Left lung (tissue), 10 donors: Measurements from ENCODE around the gene TET2. TPM values are rescaled to one million over a fixed set of nuclear protein-coding genes. Genes with fewer than 3 reads are reported as not detected.

Experiments used
- ATAC-seq: fragments of 200-7000 bp; cut with Tn5 transposase; one replicate; pipeline ENCODE4 v1.9.1; 2020; ENCODE audit warnings: moderate library complexity
- DNase-seq, 4 donors: peaks; one replicate each; pipeline ENCODE4 v3.0.0-alpha.2; 2013 to 2020
- H3K27ac ChIP-seq, 2 donors: fragments of 200-600 bp; sonication (generic) in 1 of 2; one replicate each; pipeline versions ENCODE4 v1.5.0 to v1.8.0; 2020 to 2021
- H3K27me3 ChIP-seq, 2 donors: fragments of 200-600 bp; sonication (generic) in 1 of 2; one replicate each; pipeline versions ENCODE4 v1.5.0 to v1.8.0; 2020 to 2021
- H3K36me3 ChIP-seq, 2 donors: fragments of 200-600 bp; sonication (generic) in 1 of 2; one replicate each; pipeline versions ENCODE4 v1.5.0 to v1.8.0; 2020 to 2021
- H3K4me1 ChIP-seq, 2 donors: fragments of 200-600 bp; one replicate each; pipeline ENCODE4 v1.8.0; 2021
- H3K4me3 ChIP-seq, 2 donors: fragments of 200-600 bp; sonication (generic) in 1 of 2; one replicate each; pipeline versions ENCODE4 v1.5.0 to v1.8.0; 2020 to 2021; ENCODE audit warnings: mild to moderate bottlenecking in 1 of 2
- H3K9me3 ChIP-seq, 2 donors: fragments of 200-600 bp; sonication (generic) in 1 of 2; one replicate each; pipeline versions ENCODE4 v1.5.0 to v1.8.0; 2020 to 2021
- CTCF ChIP-seq, 2 donors: fragments of 200-600 bp; sonication (generic) in 1 of 2; IDR thresholded peaks; one replicate each; pipeline versions ENCODE4 v1.5.0 to v1.8.0; 2021; ENCODE audit warnings: antibody characterized with exemption in 2 of 2
- intact Hi-C, 2 donors: fragments of 100-400 bp; cut with DNase I; formaldehyde crosslinking; loops; one replicate each; pipeline versions ENCODE4 v1.11.2 to v1.14.2; 2022
- polyA plus RNA-seq, 6 donors: library from polyadenylated mRNA; unstranded; fragments of 120-200 nt; gene quantifications; one replicate each; pipeline ENCODE4 v1.2.1, GENCODE V29; 2013; ENCODE audit not compliant: insufficient read length in 6 of 6
- total RNA-seq, 2 donors: library from RNA; stranded (reverse); fragmentation: NEBNext Ultra II Directional; extraction: Animal tissue kit (Norgen Biotek cat#: 25700); gene quantifications; one replicate each; pipeline ENCODE4 v1.2.1, GENCODE V29; 2021
- donor health status: DM: no; HTN: yes; CAD: no.
- donor health status: DM: no; HTN: no; CAD: no.

Gene TET2
- total and polyA plus RNA-seq, 8 donors: 19.1 to 48.4 (median 41.5) TPM

GRCh38 chr4:105198541-105198940, 51.9 kb downstream of the TET2 start:
- DNase-seq (no peak), ATAC-seq (no peak)
- H3K27ac ChIP-seq: no peak overlapping the region
- no peaks in the 10 kb centered on the region for H3K27me3 ChIP-seq
- no peaks in the 10 kb centered on the region for H3K36me3 ChIP-seq
- no peak for TF ChIP-seq CTCF (IDR thresholded peaks at IDR 0.05)
- H3K4me1 ChIP-seq: peaks cover 15 to 44% of the 10 kb centered on the region in 2 donors
- H3K4me3 ChIP-seq: no peak overlapping the region
- intact Hi-C loops: no loop called here
- H3K9me3 ChIP-seq: no peaks in the 10 kb centered on the region

DNA sequence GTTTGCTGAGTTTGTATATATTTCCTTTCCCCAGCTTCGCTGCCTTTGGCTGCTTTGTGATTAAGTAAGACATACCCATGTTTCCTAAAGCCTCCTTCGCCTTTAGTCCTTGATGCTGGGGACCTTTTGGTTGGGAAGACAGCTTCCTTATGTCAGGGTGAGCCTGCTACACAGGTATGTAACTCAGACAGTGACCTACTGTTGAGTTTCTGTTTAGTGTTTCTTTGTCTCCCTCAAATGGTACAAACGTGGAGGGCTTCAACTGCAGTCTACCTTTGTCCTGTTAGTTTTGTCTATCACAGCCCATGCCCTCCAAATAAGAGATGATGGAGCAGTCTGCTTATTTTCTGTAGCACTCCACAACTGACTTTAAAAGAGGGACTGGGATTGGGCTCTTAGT, 59.5 kb downstream of the TET2 start:
- H3K27ac ChIP-seq: no peak overlapping the region
- no peaks in the 10 kb centered on the region for H3K4me1 ChIP-seq
- H3K27me3 ChIP-seq: no peaks in the 10 kb centered on the region
- intact Hi-C loops: no loop called here
- no peak for DNase-seq
- no peak for ATAC-seq
- H3K36me3 ChIP-seq: no peaks in the 10 kb centered on the region
- H3K4me3 ChIP-seq: no peak overlapping the region
- H3K9me3 ChIP-seq: no peaks in the 10 kb centered on the region
- TF ChIP-seq CTCF (IDR thresholded peaks at IDR 0.05): no peak

DNA sequence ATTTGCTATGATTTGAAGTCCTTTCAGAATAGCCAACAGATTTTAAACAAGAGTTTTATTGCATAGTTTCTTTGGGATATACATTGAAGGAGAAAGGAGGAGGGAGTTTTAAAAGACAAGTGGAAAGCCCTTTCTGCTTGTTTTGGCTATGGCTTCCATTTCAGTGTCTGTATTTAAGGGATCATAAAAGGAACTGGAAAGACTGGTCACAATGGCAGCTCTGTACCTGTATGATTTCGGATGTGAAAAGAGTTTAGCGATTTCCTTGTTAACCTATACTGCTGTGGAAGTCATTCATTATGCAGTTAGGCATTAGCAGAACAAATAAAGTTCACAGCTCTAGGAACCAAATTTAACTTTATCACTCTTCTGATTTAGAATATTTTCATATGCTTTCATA, 60.7 kb downstream of the TET2 start:
- DNase-seq (no peak), ATAC-seq (no peak)
- no peaks in the 10 kb centered on the region for H3K36me3 ChIP-seq
- H3K4me1 ChIP-seq: no peaks in the 10 kb centered on the region
- H3K27ac ChIP-seq: no peak overlapping the region
- intact Hi-C loops: no loop called here
- H3K27me3 ChIP-seq: no peaks in the 10 kb centered on the region
- H3K4me3 ChIP-seq: no peak overlapping the region
- H3K9me3 ChIP-seq: no peaks in the 10 kb centered on the region
- no peak for TF ChIP-seq CTCF (IDR thresholded peaks at IDR 0.05)

GRCh38 chr4:105208561-105208960, 61.9 kb downstream of the TET2 start:
- Histone ChIP-seq H3K36me3 (no peaks in the 10 kb centered on the region), H3K27ac (no peak overlapping the region), H3K4me1 (no peaks in the 10 kb centered on the region), H3K27me3 (no peaks in the 10 kb centered on the region), H3K9me3 (no peaks in the 10 kb centered on the region), H3K4me3 (no peak overlapping the region)
- DNase-seq (no peak), ATAC-seq (no peak)
- TF ChIP-seq CTCF (IDR thresholded peaks at IDR 0.05): no peak
- intact Hi-C loops: no loop called here

DNA sequence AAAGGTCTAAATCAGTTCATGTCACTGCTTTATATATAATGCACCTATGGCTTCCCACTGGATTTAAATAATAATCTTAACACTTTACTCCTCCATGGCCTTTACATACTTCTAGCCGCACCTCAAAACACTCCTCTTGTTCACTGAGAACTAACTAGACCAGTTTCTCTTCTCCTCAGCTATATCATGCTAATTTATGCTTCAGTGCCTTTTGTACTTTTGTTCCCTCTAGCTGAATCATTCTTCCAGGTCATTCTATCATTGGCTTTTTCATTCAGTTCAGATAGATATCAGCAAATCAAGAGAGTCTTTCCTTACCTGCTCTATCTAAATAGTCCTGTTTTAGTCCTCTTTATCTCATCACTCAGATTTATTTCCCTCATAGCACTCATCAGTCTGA, 64.2 kb downstream of the TET2 start:
- no peak for DNase-seq
- no peak overlapping the region for H3K27ac ChIP-seq
- TF ChIP-seq CTCF (IDR thresholded peaks at IDR 0.05): no peak
- intact Hi-C loops: no loop called here
- H3K4me3 ChIP-seq: no peak overlapping the region
- peak; percentile 25 for ATAC-seq
- no peaks in the 10 kb centered on the region for H3K9me3 ChIP-seq
- H3K36me3 ChIP-seq: no peaks in the 10 kb centered on the region
- H3K27me3 ChIP-seq: no peaks in the 10 kb centered on the region
- H3K4me1 ChIP-seq: no peaks in the 10 kb centered on the region
